Stimulated activated CD8-positive, alpha-beta memory T cell treated with anti-CD3 and anti-CD28 coated beads, Interleukin-7, amount 100 ng/mL, for 4 hours (primary cell): Measurements from ENCODE around the gene LAMA3.
"Not testable (repeated sequence)": the region's sequence is repeated elsewhere in the genome, so short reads cannot be mapped to it uniquely, and the experiment has no call there.

Experiments used
- DNase-seq, 2 donors: peaks; one replicate each; pipeline ENCODE4 v3.0.0-alpha.2; 2020; ENCODE audit warnings: low read depth in 2 of 2

LAMA3 gene

GRCh38 chr18:23731861-23732260 lies 42.6 kb downstream of the LAMA3 start:
- DNase-seq: no peak

- DNase-seq: no peak
These were observed 43.2 kb downstream of the LAMA3 start for GRCh38 chr18:23732439-23732838.

GRCh38 chr18:23733265-23733664 lies 44.0 kb downstream of the LAMA3 start:
- DNase-seq: not testable (repeated sequence)

- DNase-seq: no peak
These were observed 44.6 kb downstream of the LAMA3 start for GRCh38 chr18:23733895-23734294.

GRCh38 chr18:23735021-23735464 lies 45.8 kb downstream of the LAMA3 start:
- DNase-seq: no peak

- DNase-seq: no peak
These were observed 48.3 kb downstream of the LAMA3 start for GRCh38 chr18:23737578-23737977.

- DNase-seq: no peak
These were observed 48.9 kb downstream of the LAMA3 start for GRCh38 chr18:23738151-23738550.

- no peak for DNase-seq
These were observed 49.3 kb downstream of the LAMA3 start for GRCh38 chr18:23738575-23738974.

GRCh38 chr18:23740105-23740830 lies 51.0 kb downstream of the LAMA3 start:
- no peak for DNase-seq

- not testable (repeated sequence) for DNase-seq
These were observed 52.7 kb downstream of the LAMA3 start for GRCh38 chr18:23741967-23742366.

- DNase-seq: no peak
These were observed 54.6 kb downstream of the LAMA3 start for GRCh38 chr18:23743733-23744333.

GRCh38 chr18:23745366-23745765 lies 56.1 kb downstream of the LAMA3 start:
- DNase-seq: no peak

- DNase-seq: no peak
These were observed 57.6 kb downstream of the LAMA3 start for GRCh38 chr18:23746851-23747250.

GRCh38 chr18:23752363-23752762 lies 63.1 kb downstream of the LAMA3 start:
- no peak for DNase-seq

GRCh38 chr18:23752796-23753195 lies 63.5 kb downstream of the LAMA3 start:
- DNase-seq: no peak

- no peak for DNase-seq
These were observed 67.6 kb downstream of the LAMA3 start for GRCh38 chr18:23756590-23757436.

- DNase-seq: no peak
These were observed 68.1 kb downstream of the LAMA3 start for GRCh38 chr18:23757437-23757733.

- DNase-seq: no peak
These were observed 69.0 kb downstream of the LAMA3 start for GRCh38 chr18:23758281-23758680.

- no peak for DNase-seq
These were observed 72.7 kb downstream of the LAMA3 start for GRCh38 chr18:23761941-23762340.

GRCh38 chr18:23763343-23763742 lies 74.1 kb downstream of the LAMA3 start:
- no peak for DNase-seq

GRCh38 chr18:23765931-23766330 lies 76.7 kb downstream of the LAMA3 start:
- DNase-seq: no peak

GRCh38 chr18:23772327-23773024 lies 83.2 kb downstream of the LAMA3 start:
- DNase-seq: no peak
